Astrocyte of the hippocampus (primary cell): ENCODE results near the gene COL4A4.

Experiments
- DNase-seq: peaks from one replicate; pipeline ENCODE4 v3.0.0; 2011; ENCODE audit warnings: low read depth, low spot score

Gene COL4A4

DNA sequence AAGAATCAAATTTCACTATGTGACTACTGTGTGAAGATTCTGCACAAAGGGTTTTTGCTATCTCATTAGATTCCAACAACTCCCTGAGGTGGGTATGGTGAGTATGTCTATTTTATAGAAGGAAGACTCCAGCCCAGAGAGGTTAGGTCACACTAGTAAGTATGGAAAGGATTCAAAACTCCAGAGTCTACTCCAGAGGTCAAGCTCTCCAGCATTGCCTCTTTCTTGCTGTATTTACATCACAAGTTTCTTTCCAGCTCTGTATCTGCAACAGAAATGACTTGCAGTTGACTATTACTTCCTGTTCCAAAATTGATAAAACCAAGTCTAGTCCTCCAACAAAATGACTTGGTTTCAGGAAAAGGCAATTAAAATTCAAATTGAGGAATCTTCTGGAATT, 2.1 kb downstream of the COL4A4 start:
- no peak for DNase-seq

DNA sequence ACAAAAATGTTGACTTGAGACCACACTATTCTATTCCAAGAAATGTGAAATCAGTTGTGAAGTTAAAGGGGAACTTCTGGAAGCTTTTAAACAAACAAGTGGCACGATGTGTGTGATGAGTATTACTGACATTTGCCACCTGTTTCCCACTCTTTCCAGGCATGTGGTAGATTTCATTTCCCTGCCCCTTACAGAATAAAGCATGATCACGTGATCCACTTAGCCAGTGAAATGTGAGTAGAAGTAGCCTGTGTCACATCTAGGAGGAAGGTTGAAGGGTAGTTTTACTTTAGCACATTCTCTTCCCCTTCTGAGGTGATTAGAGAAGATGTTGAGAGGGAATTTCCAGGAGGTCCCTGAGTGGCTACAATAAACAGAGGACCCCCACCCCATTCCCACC, 3.8 kb downstream of the COL4A4 start:
- no peak for DNase-seq

DNA sequence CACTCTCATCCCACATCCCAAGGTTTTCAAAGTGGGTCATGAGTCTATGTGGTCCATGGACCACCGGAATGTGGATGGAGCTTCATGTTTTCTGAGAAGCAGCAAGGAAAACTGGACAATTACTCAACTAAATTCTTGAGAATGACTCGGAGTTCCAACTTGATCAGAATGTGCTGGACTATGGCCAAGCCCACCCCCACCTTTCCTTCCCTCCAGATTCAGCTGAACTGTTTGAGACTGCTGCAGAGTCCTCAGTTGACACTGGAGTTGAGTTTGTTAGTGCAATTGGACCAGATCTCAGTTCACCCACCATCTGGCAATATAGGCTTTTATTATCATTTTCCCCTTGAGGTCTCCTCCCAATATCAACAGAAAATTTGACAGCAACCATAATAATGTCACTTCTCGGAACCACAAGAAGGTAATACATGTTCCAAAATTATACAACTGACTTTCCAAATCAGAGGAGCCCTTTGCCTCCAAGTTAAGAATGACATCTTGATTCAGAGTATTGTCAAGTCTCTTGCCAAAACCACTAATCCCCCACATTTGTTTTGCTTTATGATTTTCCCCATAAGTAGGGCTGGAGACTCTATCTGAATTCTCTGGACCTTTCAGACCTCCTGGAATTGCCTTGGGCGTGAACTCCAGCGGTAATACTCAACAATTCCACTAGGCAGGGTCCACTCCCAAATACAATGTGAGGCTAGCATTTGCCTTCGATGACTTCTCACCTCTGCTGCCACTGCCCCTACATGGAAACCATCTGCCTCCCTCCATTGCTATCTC, 8.8 kb downstream of the COL4A4 start:
- DNase-seq, result peak; percentile 75

DNA sequence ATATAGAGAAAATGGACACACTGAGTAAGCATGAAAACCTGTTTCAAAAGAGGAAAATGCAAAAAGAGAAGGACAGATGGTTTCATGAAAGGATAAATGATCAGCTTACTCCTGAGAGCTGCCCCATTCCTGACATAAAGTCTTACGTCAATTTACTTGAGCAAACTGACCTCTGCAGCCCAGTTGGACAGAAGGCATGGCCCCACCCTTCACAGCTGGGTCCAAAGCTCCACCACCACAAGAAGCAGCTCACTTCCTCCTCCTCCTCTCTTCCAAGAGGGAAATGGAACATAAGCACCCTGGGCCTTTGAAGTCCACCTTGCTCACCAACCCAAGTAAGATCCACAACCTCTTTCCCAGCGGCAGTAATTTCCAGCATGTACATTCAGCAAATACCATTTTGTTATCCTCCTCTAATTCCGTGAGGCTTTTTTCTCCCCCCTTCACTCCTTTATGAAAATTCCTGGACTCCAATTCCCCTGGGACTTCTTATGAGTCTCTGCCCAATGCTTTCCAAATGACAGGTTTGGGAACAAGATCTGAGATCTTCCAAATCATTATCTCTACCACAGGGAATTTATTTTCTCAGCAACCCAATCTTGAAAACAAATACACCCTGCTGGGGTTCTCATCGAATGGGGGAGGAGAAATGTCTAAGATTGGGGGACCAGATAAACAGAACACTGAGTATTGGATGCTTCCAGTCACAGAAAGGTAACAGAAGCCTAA, 10.1 kb downstream of the COL4A4 start:
- no peak for DNase-seq

DNA sequence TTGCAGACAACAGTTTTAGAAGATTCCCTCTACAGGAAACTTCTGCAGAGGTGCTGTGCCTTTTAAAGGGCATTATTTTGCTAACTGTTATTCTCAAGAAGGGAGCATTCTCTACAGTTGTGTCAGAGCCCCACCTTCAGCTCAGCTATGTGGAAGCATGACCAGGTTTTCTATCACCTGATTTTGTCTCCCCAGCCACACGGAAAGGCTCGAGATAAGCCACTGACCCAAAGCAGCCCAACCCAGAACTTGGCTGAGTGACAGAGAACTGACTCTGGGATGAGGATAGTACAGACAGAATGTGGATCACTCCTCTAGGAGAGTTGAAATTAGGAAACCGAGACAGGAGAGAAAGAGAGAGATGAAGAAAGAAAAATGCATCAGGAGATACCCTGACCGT, 10.7 kb downstream of the COL4A4 start:
- no peak for DNase-seq

DNA sequence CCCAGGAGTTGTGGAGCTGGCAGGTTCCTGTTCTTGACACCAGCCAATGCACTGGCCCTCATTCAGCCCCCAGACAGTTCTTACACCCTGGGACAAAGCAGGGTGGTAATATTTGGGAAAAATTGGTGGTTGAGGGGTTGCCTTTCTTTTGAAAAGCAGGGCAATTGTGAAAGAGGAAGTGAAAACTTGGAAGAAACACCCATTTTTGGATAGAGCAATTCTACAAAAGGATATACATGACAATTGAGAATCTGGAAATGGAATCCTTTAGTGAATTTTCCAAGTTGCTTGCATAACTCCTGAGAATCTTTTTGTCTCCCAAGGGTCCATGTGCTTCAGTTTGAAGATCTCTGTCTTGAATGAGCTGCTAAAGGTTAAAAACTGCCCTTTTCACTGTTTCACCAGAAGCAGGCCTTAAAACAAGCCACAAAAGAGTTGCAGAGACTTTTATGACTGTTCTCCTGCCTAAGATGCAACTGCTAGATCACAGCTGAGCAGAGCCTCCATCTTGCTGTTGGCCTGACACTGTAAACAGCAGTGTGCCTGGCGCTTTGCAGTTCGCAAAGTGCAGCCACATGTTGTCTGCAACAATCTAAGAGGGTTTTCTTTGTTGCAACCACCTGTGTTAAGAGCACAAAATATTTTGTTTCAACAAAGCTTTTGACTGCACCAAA, 11.8 kb downstream of the COL4A4 start:
- DNase-seq, result no peak

DNA sequence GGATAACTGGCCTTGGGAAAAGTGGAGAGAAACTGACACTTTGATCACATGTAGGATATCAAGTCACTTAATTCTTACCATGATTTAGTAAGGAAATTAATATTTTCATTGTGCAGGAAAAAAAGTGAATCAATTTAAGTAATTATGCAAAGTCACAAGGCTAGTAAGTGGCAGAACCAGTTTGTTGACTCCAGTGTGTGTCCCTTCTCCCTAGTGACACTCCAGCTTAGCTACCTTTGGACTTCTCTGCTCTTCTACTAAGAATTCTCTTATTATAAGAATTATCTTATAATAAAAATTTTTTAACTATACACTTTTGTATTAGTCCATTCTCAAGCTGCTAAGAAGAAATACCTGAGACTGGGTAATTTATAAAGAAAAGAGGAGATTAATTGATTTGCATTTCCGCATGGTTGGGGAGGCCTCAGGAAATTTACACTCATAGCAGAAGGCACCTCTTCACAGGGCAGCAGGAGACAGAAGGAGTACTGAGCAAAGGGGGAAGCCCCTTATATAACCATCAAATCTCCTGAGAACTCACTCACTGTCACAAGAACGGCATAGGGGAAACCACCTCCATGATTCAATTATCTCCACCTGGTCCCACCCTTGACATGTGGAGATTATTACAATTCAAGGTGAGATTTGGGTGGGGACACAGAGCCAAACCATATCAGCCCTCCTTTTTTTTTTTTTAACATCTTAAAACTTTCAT, 13.6 kb downstream of the COL4A4 start:
- no peak for DNase-seq

DNA sequence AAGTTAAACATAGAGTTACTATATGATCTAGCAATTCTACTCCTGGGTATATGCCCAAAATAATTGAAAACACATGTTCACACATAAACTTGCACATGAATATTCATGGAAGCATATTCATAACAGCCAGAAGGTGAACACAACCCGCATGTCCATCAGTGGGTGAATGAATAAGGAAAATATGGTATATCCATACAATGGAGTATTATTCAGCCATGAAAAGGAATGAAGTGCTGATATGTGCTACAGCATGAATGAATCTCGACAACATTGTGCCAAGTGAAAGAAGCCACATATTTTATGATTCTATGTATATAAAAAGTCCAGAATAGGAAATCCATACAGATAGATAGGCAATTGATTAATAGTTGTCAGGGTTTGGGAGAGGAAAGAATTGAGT, 15.9 kb downstream of the COL4A4 start:
- DNase-seq, result no peak

DNA sequence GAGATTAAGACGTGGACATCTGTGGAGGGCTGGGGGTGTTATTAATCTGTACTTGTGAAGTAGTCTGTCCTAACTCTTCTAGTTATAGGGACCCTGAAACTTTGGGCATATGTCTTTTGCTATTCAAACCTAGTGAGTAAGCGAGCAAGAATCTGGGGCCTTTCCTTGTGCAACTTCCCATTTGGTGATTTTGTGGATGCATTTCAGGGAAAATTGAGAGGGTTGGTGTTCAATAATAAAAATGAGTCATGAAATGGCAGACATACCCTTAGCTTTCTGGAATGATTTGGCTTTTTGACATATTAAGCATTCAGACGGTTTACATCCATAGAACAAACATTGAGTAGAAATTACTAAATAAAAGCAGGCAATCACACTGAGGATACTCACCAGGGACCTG, 17.0 kb downstream of the COL4A4 start:
- peak; percentile 5 for DNase-seq

DNA sequence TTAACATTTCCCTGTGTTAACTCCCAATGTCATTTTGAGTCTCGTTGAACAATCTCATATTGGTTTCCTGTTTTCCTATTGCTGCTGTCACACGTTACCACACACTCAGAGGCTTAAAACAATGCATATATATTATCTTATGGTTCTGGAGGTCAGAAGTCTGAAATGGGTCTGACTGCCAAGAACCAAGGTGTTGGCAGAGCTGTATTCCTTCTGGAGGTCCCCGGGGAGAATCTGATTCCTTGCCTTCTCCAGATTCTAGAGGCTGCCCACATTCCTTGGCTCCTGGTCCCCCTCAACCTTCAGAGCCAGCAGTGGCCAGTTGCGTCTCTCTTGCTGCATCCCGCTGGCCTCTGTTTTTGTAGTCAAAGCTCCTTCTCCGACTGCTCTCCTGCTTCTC, 17.5 kb downstream of the COL4A4 start:
- DNase-seq, result no peak

DNA sequence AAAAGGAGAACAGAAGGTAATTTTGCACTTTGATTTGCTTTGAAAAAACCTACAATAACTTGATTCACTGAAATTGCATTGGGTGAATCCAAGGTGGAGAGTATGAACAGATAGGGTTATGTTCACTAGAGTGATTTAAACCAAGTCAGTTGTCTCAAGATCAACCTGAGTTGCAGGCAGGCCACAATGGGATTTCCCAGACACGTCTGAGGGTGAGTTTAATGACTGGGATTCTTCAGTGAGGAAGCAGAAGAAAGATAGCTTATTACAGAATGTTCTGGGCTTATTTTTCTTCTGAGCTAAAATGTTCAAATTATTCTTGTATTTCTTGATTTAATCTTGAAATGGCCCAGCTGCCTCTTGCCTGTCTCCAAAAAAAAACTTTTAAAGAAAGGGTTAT, 20.1 kb downstream of the COL4A4 start:
- no peak for DNase-seq

DNA sequence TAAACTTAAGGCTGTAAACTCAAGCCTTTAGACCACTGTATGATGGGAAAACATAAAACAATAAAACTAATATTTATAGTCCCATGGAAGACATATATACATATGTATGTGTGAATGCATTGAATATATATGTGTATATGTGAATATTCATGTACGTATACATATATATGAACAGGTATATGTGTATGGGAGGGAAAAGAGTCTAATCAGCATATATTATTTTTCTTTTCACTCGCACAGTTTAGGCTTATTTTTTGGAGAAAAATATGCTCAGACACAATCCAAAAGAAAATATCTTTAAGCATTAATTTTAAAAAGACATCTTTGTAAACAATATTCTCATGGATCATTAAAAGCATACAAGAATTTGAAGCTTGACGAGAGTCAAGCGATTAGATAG, 22.7 kb downstream of the COL4A4 start:
- no peak for DNase-seq

DNA sequence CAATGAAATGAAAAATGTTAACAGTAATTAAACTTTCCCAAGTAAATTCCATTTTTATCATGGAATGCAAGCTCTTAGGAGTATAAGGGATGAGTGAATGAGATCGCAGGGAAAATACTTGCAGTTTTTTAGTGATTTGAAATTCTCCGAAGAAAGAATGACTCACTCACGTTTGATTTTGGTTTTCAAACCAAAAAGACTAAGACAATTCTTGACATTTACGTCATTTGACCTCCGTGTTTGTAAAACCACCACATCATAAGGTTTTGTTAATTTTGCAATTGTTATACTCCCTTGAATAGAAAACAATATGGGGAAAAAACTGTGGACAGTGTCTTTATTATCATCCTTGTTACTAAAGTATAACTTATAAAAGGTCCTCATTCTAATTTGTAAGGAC, 29.4 kb downstream of the COL4A4 start:
- no peak for DNase-seq

DNA sequence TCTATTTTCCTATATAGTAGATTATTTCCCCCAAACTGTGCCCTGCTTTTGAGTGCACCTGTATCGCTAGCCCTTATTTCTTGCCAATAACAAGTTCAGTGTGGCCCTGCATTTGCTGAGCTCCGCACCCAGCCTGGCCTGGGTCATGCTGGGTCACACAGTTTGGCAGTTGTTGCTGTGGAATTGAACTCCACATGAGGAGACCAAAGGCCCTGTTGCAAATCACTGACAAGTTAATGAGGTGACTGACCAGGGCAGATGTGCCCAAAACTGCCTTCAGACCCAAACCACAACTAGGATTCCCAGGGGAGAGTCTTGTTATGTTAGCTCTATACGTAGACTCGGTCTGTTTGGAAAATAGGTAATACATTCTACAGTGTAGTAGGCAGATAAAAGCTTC, 31.0 kb downstream of the COL4A4 start:
- no peak for DNase-seq

DNA sequence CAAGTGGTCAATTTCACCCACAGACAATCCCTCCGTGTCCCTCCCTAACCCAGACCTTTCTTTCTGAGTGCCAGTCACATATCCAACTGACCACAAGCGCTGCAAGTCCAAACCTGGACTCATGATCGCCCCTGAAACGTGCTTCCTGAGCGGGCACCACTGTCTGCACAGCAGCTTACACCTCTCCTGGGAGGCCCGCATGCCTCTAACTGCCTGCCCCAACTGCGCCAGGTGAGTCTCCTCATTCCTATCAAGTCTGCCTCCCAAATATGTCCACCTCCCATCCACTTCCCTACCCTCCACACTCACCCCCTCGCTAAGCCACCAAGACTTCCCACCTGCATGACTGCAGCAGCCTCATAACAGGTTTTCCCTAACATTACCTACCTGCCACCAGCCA, 33.4 kb downstream of the COL4A4 start:
- DNase-seq, result no peak

DNA sequence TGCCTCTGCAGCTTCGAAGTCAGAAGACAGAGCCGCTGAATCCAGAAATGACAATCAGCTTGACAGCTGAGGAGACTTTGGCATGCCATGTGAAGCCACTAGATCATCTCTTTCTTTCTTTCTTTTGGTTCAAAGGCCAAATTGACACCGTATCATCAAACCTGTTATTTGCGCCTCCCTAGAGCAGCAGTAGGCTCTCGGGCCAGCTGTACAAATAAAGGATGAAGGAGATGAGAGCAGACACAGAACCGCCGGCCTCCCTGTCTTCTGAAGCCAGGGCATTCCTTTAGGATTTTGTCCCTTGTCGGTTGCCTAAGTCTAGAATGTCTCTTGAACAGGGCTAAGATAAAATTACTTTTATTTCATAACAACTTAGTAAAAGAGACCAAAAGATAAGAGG, 36.8 kb downstream of the COL4A4 start:
- DNase-seq, result no peak

DNA sequence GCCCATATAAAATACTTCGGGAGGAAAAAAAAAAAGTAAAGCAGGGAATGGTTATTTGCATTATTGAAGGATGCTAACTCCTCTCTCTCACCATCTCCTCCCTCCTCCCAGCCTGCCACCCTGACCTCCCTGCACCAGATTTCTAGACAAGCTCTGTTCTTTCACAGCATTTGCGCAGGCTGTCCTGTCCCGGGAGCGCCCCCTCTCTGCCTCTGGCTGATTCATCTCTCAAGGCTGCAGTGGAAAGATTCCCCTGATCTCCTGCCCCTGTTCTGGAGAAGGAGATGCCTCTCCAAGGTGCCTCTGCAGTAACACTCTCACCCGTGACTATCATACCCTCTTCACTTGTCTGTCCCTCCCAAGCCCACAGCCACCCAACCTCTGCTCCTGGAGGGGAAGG, 38.5 kb downstream of the COL4A4 start:
- no peak for DNase-seq

DNA sequence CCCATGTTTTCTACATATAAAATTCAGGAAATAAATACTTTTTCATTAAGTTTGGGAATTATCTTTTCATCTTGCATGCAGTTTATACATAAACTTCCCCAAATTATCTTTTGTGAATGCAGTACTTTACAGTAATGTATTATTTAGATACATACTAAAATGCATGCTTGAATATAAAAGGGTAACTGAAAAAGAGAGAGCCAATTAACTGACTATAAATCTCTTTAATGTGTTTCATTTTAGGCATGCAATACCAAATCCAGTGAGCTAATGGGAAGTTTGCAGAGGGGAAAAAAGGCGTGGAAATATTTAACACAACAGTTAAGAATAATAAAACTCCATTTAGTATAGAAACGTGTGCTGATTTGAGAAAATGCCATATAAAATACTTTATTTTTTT, 39.2 kb downstream of the COL4A4 start:
- DNase-seq, result no peak

DNA sequence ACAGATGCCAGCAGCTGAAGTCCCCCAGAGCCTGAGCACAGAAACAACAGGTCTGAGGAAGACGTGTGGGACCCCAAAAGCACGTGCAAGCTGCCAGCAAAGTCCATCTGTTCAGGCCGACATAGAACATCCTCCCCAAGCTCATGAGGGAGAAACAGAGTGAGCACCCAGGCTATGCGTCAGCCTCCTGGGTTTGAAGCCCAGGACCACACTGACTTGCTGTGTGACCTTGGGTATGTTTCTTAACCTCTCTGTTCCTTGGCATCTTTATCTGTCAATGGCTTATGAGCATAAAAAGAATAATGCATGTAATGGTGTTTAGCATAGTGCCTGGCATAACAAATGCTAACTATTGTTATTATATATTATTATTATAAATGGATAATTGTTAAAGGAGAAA, 40.3 kb downstream of the COL4A4 start:
- DNase-seq, result no peak

DNA sequence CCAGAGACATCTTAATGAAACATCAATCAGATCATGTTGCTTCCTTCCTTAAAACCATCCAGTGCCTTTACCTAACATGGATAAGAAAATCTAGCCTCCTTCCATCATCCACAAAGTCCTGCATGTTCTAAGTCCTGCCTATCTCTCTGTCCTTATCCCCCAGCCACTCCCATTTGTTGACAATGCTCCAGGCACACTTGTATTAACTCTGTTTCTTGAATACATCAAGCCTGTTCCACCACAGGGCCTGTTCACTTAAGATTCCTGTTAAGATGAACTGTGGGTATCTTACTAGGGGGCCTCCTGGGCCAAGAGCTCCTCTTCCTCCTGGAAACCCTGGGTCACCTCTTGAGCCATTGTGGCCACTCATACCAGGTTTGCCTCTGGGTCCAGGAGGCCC, 45.7 kb downstream of the COL4A4 start:
- no peak for DNase-seq

DNA sequence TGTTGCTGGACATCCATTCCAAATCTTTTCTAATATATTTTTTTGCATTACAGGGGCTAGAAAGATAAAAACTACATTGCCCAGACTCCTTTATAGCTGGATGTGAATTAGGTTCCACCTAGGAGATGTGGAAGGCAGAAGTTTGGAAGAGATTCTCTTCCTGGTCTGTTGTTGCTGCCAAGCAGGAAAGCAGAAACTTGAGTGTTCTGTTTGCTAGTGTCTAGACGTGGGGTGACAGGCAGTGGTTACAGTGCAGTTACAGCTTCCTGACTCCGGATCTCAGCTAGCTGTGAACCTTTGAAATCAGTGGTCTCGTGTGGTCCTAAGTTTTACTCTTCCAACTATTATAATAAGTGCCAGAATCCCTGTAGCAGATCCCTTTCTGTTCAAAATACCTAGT, 46.2 kb downstream of the COL4A4 start:
- no peak for DNase-seq

DNA sequence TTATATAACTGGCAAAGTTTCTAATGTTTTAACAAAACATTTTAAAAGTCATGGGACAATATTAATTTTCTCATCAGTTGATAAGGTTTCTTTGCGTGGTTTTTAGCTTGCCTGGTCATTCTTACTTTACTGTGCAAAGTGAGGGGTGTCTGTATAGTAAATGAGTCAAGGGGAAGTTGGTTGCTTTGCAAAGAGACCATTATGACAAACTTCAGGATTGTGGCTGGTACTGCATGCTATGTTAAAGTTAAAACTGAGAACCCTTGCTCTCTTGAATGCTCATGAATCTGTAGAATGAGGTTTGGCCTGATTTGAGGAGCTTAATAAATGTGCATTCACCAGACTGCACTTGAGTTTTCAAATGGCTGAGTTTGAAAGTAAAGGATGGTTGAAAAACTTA, 47.0 kb downstream of the COL4A4 start:
- DNase-seq, result no peak
